ENCODE measurements around the gene NDUFS8.

Gene NDUFS8

DNA sequence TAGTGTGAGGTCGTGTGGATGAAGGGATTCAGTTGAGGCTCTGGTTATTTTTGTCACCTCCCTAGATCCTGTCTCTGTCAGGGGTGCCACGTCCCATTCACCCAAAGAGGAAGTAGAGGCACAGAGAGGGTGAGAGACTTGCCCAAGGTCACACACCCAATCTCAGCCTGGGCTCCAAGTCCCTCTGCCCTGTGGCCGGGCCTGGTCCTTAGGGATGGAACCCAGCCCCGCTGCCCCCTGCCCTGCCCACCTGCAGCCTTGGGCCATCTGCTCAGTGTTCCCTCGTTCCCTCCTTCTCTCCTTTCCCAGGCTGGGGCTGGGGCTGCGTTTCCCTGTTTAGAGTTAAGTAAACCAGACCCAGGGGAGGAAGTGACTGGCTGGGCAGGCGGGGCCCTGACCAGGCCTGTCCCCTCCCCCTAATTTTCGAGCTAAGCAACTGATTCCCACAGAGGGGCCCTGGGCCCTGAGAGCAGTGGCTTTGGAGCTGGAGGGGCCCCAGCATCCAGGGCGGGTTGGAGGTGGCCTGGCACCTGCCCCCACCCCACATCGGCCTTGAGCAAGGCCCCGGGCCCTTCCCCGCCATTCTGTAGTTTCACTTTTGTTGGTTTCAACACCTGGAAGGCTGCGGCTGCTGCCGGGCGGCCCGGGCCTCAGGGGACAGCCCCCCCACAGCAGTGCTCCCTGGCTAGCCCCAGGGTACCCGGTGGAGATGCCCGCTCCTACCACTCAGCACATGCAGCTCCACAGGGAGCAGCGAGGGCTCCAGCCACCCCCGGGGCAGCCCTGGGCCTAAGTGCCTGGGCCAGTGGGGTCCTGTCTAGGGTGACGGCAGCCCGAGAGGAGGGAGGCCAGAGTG is 9.8 kb downstream of the NDUFS8 start:
- TF ChIP-seq CTCF (IDR thresholded peaks at IDR 0.05; ENCODE audit: insufficient read depth, low read depth, low read length, missing control alignments), result no peak
- peak overlapping the region; percentile 71 for H3K4me3 ChIP-seq (ENCODE audit: low read length)
- DNase-seq (ENCODE audit: low read depth), result peak; percentile 53

- no peak for DNase-seq (ENCODE audit: low read depth)
- H3K4me3 ChIP-seq (ENCODE audit: low read length), result peak overlapping the region; percentile 71
- no peak for TF ChIP-seq CTCF (IDR thresholded peaks at IDR 0.05; ENCODE audit: insufficient read depth, low read depth, low read length, missing control alignments)
Measured at GRCh38 chr11:68040957-68041591, 10.6 kb downstream of the NDUFS8 start.

GRCh38 chr11:68041617-68042218 is 11.2 kb downstream of the NDUFS8 start:
- TF ChIP-seq CTCF (IDR thresholded peaks at IDR 0.05; ENCODE audit: insufficient read depth, low read depth, low read length, missing control alignments), result no peak
- no peak for DNase-seq (ENCODE audit: low read depth)
- no peak overlapping the region for H3K4me3 ChIP-seq (ENCODE audit: low read length)

DNA sequence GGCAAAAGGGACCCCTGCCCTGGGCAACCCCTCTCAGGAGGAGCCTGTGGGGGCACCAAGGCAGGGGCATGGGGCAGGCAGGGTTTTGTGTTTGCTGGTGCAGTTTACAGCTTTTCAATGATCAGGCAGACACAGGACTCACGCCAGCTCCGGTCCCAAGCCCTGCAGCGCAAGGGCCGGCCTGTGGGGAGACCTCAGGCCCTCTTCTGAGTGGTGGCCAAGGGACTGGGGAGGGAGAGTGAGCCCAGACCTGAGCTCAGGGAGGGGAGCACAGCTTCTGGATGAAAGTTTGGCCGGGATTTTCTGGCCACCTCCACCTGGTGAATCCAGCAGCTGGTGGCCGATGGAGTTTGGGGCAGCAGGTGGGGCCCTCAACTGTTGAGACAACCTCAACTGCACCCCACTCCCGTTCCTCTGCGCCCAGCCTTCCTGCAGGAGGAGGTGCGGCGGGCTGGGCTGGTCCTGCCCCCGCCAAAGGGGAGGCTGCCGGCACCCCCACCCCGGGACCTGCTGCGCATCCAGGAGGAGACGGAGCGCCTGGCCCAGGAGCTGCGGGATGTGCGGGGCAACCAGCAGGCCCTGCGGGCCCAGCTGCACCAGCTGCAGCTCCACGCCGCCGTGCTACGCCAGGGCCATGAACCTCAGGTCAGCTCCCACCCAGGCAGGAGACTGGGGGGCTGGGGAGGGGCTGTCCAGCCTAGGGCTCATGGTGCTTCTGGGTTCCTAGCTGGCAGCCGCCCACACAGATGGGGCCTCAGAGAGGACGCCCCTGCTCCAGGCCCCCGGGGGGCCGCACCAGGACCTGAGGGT is 11.9 kb downstream of the NDUFS8 start:
- no peak for TF ChIP-seq CTCF (IDR thresholded peaks at IDR 0.05; ENCODE audit: insufficient read depth, low read depth, low read length, missing control alignments)
- H3K4me3 ChIP-seq (ENCODE audit: low read length), result no peak overlapping the region
- DNase-seq (ENCODE audit: low read depth), result no peak

- DNase-seq (ENCODE audit: low read depth), result no peak
- TF ChIP-seq CTCF (IDR thresholded peaks at IDR 0.05; ENCODE audit: insufficient read depth, low read depth, low read length, missing control alignments), result no peak
- no peak overlapping the region for H3K4me3 ChIP-seq (ENCODE audit: low read length)
Measured at GRCh38 chr11:68043029-68043348, 12.5 kb downstream of the NDUFS8 start.

DNA sequence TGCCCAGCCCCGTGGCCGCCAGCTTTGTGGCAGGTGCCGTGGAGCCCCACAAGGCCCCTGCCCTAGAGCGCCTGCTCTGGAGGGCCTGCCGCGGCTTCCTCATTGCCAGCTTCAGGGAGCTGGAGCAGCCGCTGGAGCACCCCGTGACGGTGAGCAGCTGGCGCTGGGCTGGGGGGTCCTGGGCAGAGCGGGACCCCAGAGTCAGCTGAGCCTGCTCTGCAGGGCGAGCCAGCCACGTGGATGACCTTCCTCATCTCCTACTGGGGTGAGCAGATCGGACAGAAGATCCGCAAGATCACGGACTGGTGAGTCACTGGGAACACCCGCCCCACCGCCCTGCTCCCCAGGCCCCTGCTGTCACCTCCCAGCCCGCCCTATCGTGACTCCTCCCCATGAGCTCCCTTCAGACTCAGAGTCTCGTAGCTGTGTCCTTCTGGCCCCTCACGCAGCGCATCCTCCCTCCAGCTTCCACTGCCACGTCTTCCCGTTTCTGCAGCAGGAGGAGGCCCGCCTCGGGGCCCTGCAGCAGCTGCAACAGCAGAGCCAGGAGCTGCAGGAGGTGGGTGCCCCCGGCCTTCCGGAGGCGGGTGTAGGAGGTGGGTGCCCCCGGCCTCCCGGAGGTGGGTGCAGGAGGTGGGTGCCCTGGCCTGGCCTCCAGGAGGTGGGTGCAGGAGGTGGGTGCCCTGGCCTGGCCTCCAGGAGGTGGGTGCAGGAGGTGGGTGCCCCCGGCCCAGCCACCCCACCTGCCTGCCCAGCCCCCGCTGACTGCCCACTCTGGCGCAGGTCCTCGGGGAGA is 13.1 kb downstream of the NDUFS8 start:
- H3K4me3 ChIP-seq (ENCODE audit: low read length), result no peak overlapping the region
- DNase-seq (ENCODE audit: low read depth), result no peak
- no peak for TF ChIP-seq CTCF (IDR thresholded peaks at IDR 0.05; ENCODE audit: insufficient read depth, low read depth, low read length, missing control alignments)
